Epithelial cell of esophagus (primary cell): ENCODE results near the gene L3MBTL4.

Source experiments
- DNase-seq: peaks from one replicate; pipeline ENCODE4 v3.0.0; 2010; ENCODE audit warnings: low read depth
- H3K4me3 ChIP-seq: 2 replicates; pipeline ENCODE4 v1.5.1; 2011; ENCODE audit warnings: mild to moderate bottlenecking, low read length, control low read depth
- TF ChIP-seq, protein P1 (sequence below): IDR thresholded peaks from 2 replicates; pipeline ENCODE4 v1.5.1; 2011; ENCODE audit warnings: low read depth, mild to moderate bottlenecking, low read length, control low read depth, inconsistent platforms; ENCODE audit not compliant: insufficient read depth; ENCODE audit errors: missing control alignments

L3MBTL4 gene

DNA sequence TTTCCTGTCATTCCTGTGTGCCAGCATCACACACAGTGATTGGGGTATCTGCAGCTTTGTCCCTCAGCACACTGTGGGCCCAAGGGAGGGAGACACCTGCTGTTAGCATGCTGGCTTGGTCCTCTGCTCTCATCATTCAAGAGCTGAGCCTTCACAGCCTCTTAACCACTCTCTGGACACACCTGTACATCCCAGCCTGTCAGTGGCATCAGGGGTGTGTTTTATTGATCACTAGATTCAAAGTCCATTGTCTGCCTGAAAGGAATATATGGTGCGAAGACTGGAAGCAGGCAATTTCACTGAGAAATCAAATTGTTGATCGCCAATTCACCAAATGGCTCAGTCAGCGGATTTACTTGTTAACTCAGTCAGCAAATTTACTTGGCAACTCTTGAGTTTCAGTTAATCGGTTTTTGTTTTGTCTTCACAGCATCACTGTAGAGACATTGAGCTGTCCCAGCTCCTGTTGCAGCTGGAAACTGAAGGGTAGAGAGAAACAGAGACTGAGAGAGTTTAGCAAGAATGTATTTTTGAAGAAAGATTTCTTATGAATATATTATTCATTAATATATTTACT is 463.1 kb downstream of the L3MBTL4 start:
- TF ChIP-seq, protein P1, sequence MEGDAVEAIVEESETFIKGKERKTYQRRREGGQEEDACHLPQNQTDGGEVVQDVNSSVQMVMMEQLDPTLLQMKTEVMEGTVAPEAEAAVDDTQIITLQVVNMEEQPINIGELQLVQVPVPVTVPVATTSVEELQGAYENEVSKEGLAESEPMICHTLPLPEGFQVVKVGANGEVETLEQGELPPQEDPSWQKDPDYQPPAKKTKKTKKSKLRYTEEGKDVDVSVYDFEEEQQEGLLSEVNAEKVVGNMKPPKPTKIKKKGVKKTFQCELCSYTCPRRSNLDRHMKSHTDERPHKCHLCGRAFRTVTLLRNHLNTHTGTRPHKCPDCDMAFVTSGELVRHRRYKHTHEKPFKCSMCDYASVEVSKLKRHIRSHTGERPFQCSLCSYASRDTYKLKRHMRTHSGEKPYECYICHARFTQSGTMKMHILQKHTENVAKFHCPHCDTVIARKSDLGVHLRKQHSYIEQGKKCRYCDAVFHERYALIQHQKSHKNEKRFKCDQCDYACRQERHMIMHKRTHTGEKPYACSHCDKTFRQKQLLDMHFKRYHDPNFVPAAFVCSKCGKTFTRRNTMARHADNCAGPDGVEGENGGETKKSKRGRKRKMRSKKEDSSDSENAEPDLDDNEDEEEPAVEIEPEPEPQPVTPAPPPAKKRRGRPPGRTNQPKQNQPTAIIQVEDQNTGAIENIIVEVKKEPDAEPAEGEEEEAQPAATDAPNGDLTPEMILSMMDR: no peak
- H3K4me3 ChIP-seq: no peak overlapping the region
- DNase-seq: no peak

DNA sequence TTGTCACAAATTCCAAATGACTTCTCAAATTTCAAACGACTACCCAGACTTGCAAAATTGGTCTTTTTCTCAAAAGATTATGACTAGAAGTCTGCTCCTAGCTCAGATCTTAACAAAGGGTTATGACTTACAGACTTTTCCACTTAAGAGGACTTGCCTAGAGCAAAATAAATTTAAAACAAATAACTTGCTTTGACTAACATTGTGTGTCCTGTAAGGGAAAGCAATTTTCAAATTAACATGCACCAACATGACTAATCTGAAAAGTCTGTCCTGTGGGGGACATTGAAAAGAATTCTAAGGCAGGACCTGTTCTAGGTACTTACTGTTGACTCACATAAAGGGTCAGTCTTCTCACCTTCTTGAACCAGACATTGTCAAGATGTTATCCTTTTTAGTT is 465.9 kb downstream of the L3MBTL4 start:
- no peak for DNase-seq
- H3K4me3 ChIP-seq: no peak overlapping the region
- TF ChIP-seq, protein P1: no peak

DNA sequence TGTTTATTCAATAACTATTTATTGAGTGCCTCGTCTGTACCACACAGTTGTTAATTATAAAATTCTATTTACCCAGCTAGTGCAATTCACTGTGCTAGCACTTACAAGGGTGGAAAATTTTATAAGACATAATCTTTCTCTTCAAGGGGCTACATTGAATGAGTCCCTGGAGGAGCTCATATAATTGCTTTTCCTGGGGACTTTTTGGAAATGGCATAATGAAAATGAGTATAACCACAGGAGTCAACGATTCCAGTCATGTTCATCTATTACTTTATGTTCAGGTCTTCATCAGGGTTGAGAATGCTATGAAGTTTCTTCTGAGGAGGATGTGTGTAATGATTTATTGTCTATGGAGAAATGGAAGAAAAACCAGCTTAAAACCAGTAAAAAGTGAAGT is 466.5 kb downstream of the L3MBTL4 start:
- no peak overlapping the region for H3K4me3 ChIP-seq
- TF ChIP-seq, protein P1: no peak
- no peak for DNase-seq

DNA sequence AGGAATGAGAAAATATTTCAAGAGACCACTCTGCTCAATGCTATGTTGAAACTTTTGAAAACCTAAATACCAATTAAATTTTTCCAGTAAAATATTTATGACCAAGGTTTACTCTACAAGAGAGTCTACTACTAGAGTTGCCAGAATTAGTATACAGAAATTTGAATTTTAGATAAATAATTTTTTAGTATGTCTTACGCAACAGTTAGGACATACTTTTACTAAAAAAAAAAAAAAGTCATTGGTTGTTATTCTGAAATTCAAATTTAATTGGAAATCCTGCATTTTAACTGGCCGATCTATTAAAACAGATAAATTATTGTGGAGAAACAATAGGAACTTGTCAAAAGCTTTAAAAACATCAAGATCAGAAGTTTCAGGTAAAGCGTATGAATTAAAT is 470.3 kb downstream of the L3MBTL4 start:
- DNase-seq: no peak
- TF ChIP-seq, protein P1: no peak
- H3K4me3 ChIP-seq: no peak overlapping the region

DNA sequence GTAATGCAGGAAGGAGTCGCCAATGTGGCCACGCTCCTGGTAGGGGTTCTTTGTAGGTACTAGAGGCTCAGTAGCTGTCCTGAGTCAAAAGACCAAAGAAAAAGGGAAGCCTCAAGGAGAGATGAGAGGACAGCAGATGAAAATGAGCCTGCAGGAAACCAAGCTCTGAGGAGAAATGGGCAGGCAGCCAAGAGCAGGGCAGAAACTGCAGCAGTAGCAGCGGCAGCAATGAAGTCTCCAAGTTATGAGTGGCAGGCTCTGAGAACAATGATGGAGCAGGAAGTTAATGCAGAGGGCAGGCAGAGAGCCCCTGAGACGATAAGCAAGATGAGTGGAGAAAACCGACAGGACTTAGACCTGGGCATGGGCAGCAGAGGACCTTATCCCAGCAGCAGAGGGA is 471.2 kb downstream of the L3MBTL4 start:
- H3K4me3 ChIP-seq: no peak overlapping the region
- no peak for DNase-seq
- TF ChIP-seq, protein P1: no peak

DNA sequence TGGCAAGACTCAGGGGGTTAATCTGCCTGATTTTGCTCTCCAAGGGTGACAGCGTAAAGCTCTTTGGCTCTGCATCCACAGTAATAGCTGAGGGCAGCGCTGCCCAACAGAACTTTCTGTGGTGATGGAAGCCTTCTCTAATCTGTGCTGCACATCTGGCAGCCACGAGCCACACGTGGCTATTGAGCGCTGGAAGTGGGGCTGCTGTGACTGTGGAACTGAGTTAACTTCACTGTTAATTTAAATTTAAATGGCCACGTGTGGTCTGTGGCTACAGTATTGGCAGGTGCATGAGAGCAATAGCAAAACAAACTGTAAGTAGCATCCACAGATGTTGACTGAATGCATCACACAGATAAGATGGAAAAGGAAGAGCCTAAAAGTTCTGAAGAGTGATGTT is 472.1 kb downstream of the L3MBTL4 start:
- TF ChIP-seq, protein P1: no peak
- no peak overlapping the region for H3K4me3 ChIP-seq
- no peak for DNase-seq

DNA sequence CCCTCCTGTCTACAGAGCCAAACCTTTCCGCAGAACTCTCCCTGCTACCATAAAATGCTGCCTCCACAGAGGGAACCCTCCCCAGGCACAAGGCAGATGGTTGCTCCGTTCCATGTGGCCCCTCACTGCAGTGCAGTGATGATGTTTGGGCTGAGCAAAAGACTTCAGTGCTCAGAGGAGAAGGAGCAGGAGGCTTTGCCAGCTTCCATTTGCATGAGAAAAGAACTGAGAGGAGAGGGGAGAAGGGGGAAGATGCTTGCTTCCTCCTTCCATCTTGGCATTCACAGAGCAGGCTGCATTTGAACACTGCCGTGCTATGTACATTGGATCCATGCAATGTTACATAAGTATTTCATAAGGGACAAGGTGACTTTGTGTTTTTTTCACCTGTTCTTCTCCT is 472.8 kb downstream of the L3MBTL4 start:
- TF ChIP-seq, protein P1: no peak
- H3K4me3 ChIP-seq: no peak overlapping the region
- no peak for DNase-seq
